Subcutaneous abdominal adipose tissue (tissue), 5 donors: ENCODE results near the gene ABCA7.
A peak's percentile ranks its signal among the peaks of the same experiment; 100 is the strongest.
"Not testable (repeated sequence)": the region's sequence is repeated elsewhere in the genome, so short reads cannot be mapped to it uniquely, and the experiment has no call there.

Experiments used
- H3K27ac ChIP-seq: one replicate; pipeline ENCODE4 v1.7.0; 2013; ENCODE audit warnings: low read depth, mild to moderate bottlenecking, inconsistent platforms, low read length, moderate library complexity
- H3K27me3 ChIP-seq, 5 donors: one replicate each; pipeline ENCODE4 v1.7.0; 2013; ENCODE audit warnings: low read length in 5 of 5, inconsistent platforms in 1 of 5; ENCODE audit not compliant: control insufficient read depth in 5 of 5, insufficient read depth in 4 of 5
- H3K36me3 ChIP-seq, 5 donors: one replicate each; pipeline ENCODE4 v1.7.0; 2013; ENCODE audit warnings: low read length in 5 of 5; ENCODE audit not compliant: control insufficient read depth in 5 of 5, insufficient read depth in 5 of 5
- H3K4me1 ChIP-seq, 5 donors: one replicate each; pipeline ENCODE4 v1.7.0; 2013; ENCODE audit warnings: low read length in 5 of 5, mild to moderate bottlenecking in 3 of 5, moderate library complexity in 1 of 5; ENCODE audit not compliant: control insufficient read depth in 5 of 5, insufficient read depth in 5 of 5
- H3K4me3 ChIP-seq, 5 donors: one replicate each; pipeline ENCODE4 v1.7.0; 2013; ENCODE audit warnings: low read length in 5 of 5, low read depth in 1 of 5
- H3K9ac ChIP-seq, 5 donors: one replicate each; pipeline ENCODE4 v1.7.0; 2013; ENCODE audit warnings: low read length in 5 of 5, mild to moderate bottlenecking in 4 of 5, moderate library complexity in 3 of 5
- H3K9me3 ChIP-seq, 5 donors: one replicate each; pipeline ENCODE4 v1.7.0; 2013; ENCODE audit warnings: low read length in 5 of 5; ENCODE audit not compliant: control insufficient read depth in 5 of 5
- donor health status: healthy.
- donor health status: healthy.
- donor health status: healthy.
- donor health status: healthy.
- donor health status: healthy.

The ABCA7 gene

DNA sequence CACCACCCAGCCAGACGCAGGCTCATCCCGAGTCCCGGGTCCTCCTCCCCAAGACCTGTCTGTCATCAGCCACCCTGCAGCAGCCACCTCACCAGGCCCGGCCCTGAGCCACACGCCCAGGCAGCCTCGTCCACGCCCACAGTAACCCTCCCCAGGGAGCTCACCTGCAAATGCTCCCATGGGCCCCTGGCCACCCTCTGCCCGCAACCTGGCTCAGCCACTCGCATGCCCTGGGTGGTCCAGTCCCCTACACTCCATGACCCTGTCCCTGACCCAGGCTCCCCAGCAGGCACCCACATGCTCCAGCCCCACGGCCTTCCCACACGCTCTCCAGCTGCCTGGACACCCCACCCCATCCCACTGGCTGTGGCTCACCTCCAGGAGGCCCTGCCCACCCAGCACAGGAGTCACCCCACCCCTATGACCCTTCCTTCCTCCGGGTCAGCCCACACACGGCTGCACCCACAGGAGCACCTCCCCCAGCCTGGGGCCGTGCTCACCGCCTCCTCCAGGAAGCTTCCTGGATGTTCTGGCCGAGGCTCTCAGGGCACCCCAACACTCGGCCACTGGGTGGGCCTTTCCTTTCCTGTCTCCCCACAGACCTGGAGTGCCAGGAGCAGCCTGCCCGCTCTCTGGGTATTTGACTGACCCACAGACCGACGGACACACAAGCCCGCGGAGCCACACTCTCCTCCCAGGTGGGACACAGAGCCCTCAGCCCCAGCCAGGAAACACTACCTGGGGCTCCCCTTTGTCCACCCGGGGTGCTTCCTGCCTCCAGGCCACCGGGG is 22.6 kb upstream of the ABCA7 start:
- H3K4me1 ChIP-seq = peaks cover 13 to 65% (median 51%) of the 10 kb centered on the region in 5 donors
- peak overlapping the region in 2 of 5 donors; percentile 1 to 48 for H3K9ac ChIP-seq
- no peaks in the 10 kb centered on the region for H3K9me3 ChIP-seq
- no peaks in the 10 kb centered on the region for H3K27me3 ChIP-seq
- H3K27ac ChIP-seq = peak overlapping the region; percentile 16
- peaks cover 0 to 23% (median 18%) of the 10 kb centered on the region in 5 donors for H3K36me3 ChIP-seq
- H3K4me3 ChIP-seq = peak overlapping the region in 2 of 5 donors; percentile 17 to 40

- no peaks in the 10 kb centered on the region for H3K9me3 ChIP-seq
- no peak overlapping the region for H3K4me3 ChIP-seq
- H3K36me3 ChIP-seq = peaks cover 0 to 18% (median 13%) of the 10 kb centered on the region in 5 donors
- no peak overlapping the region for H3K27ac ChIP-seq
- H3K4me1 ChIP-seq = peaks cover 13 to 65% (median 51%) of the 10 kb centered on the region in 5 donors
- H3K27me3 ChIP-seq = no peaks in the 10 kb centered on the region
- H3K9ac ChIP-seq = peak overlapping the region in 3 of 5 donors; percentile 22 to 58 (median 48)
These were observed 22.0 kb upstream of the ABCA7 start for GRCh38 chr19:1017906-1018305.

- Histone ChIP-seq H3K4me3 (no peak overlapping the region), H3K27ac (no peak overlapping the region), H3K4me1 (peaks cover 13 to 65% (median 51%) of the 10 kb centered on the region in 5 donors), H3K9me3 (no peaks in the 10 kb centered on the region), H3K36me3 (peaks cover 0 to 13% (median 8%) of the 10 kb centered on the region in 5 donors), H3K9ac (peak overlapping the region in 1 of 5 donors; percentile 58), H3K27me3 (no peaks in the 10 kb centered on the region)
These were observed 21.5 kb upstream of the ABCA7 start for GRCh38 chr19:1018393-1018792.

DNA sequence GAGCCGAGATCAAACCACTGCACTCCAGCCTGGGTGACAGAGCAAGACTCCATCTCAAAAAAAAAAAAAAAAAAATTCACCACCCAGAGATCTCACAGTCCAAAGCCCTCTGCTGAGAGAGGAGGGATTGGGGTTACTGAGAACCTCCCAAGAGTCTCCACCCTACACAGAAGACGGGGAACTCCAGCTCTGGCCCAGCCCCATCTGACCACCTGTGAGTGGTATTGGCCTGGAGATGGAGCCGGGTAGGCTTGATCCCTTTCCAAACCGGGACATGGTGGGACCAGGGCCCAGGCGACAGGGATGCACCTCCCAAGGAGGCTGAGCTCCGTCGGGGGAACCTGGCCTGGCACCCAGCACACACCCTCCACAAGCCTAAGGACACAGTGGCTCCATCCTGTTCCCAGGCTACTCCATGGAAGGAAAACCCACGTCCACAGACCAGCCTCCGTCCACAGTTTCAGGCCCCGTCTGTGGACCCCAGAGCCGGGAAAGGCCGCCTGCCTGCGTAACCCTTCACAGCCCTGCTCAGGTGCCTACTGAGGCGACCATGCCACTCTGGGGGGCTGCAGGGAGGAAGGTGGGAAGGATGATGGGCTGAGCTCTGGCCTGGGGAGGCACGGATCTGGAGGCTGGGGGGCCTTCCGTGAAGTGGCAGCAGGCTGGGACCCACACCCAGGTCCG is 20.8 kb upstream of the ABCA7 start:
- no peaks in the 10 kb centered on the region for H3K27me3 ChIP-seq
- peak overlapping the region; percentile 40 to 94 (median 84) for H3K4me3 ChIP-seq
- peak overlapping the region; percentile 62 for H3K27ac ChIP-seq
- peaks cover 13 to 65% (median 51%) of the 10 kb centered on the region in 5 donors for H3K4me1 ChIP-seq
- peak overlapping the region in 4 of 5 donors; percentile 63 to 96 (median 94) for H3K9ac ChIP-seq
- no peaks in the 10 kb centered on the region for H3K9me3 ChIP-seq
- H3K36me3 ChIP-seq = peaks cover 0 to 6% (median 1%) of the 10 kb centered on the region in 5 donors

DNA sequence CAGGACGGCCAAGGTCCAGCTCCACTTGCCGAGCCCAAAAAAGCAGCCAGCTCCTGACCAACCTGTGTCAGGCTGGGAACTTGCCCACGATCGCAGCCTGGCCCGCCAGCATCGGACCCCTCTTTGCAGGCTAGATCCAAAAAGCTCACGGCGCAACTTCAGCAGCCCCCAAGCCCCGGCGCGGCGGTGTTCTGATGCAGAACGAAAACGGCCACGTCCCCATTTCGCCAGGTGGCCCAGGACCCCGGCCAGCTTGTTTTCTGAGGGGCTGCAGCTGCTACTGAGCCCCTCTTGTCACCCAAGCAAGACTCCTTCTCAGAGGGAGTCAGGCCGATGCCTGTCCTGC is 20.3 kb upstream of the ABCA7 start:
- H3K36me3 ChIP-seq = peaks cover 0 to 3% (median 0%) of the 10 kb centered on the region in 5 donors
- peak overlapping the region; percentile 80 to 94 (median 89) for H3K4me3 ChIP-seq
- H3K4me1 ChIP-seq = peaks cover 13 to 64% (median 51%) of the 10 kb centered on the region in 5 donors
- H3K27ac ChIP-seq = peak overlapping the region; percentile 62
- H3K9ac ChIP-seq = peak overlapping the region in 4 of 5 donors; percentile 63 to 96 (median 94)
- H3K27me3 ChIP-seq = no peaks in the 10 kb centered on the region
- H3K9me3 ChIP-seq = no peaks in the 10 kb centered on the region

- Histone ChIP-seq H3K36me3 (no peaks in the 10 kb centered on the region), H3K9me3 (no peaks in the 10 kb centered on the region), H3K27me3 (no peaks in the 10 kb centered on the region), H3K9ac (peak overlapping the region; percentile 63 to 96 (median 94)), H3K4me1 (peaks cover 13 to 61% (median 51%) of the 10 kb centered on the region in 5 donors), H3K27ac (peak overlapping the region; percentile 62), H3K4me3 (peak overlapping the region; percentile 80 to 94 (median 89))
These were observed 19.7 kb upstream of the ABCA7 start for GRCh38 chr19:1019980-1020867.

- peak within 1 kb of the TSS; percentile 80 to 94 (median 89) for H3K4me3 ChIP-seq
- H3K4me1 ChIP-seq = peaks cover 13 to 55% (median 48%) of the 10 kb centered on the region in 5 donors
- H3K27ac ChIP-seq = peak within 1 kb of the TSS; percentile 90
- H3K27me3 ChIP-seq = no peaks in the 10 kb centered on the region
- peak within 1 kb of the TSS; percentile 63 to 96 (median 94) for H3K9ac ChIP-seq
- H3K36me3 ChIP-seq = no peaks in the 10 kb centered on the region
- H3K9me3 ChIP-seq = no peaks in the 10 kb centered on the region
These were observed 19.0 kb upstream of the ABCA7 start, which contains the start of gene TMEM259 for GRCh38 chr19:1020868-1021425. Gene TMEM259, minus strand, starts transcription at chr19:1021123. Its CDS starts 127 bp downstream, at chr19:1020996.

GRCh38 chr19:1023883-1024188 is 16.1 kb upstream of the ABCA7 start:
- not testable (repeated sequence) for H3K27me3 ChIP-seq, H3K9me3 ChIP-seq, H3K4me3 ChIP-seq, H3K36me3 ChIP-seq, H3K27ac ChIP-seq, H3K9ac ChIP-seq
- peaks cover 3 to 50% (median 44%) of the 10 kb centered on the region in 5 donors for H3K4me1 ChIP-seq

DNA sequence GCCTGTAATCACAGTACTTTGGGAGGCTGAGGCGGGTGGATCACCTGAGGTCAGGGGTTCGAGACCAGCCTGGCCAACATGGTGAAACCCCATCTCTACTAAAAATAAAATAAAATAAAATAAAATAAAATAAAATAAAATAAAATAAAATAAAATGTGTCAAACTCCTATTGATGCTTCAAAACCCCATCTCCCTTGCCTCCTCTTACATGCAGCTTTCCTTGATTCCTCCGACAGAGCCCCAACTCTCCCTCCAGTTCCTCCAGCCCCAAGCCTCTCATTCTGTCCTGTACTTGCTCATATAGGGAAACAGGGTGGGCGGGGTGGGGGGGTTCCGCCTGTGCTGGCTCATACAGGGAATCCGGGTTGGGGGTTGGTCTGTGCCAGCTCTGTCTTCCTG is 14.8 kb upstream of the ABCA7 start:
- peaks cover 0 to 45% (median 37%) of the 10 kb centered on the region in 5 donors for H3K4me1 ChIP-seq

More for the DNA sequence above, 14.8 kb upstream of the ABCA7 start:
- H3K27ac ChIP-seq, H3K27me3 ChIP-seq, H3K36me3 ChIP-seq, H3K9me3 ChIP-seq, H3K4me3 ChIP-seq, H3K9ac ChIP-seq: not testable (repeated sequence)
